HEK293 (cell line): ENCODE data around the gene TTC34.

Source experiments
- CTCF ChIA-PET: fragments of 350-600 bp; formaldehyde crosslinking; extraction: SDS; loops from one replicate; lab custom pipeline; 2021; ENCODE audit warnings: antibody characterized with exemption; lab: Yijun Ruan, JAX
- POLR2A ChIA-PET: fragments of 300-600 bp; formaldehyde crosslinking; extraction: SDS; loops from one replicate; lab custom pipeline; 2020; ENCODE audit warnings: antibody characterized with exemption, inconsistent platforms; lab: Yijun Ruan, JAX
- H3K27ac ChIP-seq: fragments of 200-500 bp; sonication (Bioruptor generic); 2 replicates; pipeline ENCODE4 v1.5.1; 2014; ENCODE audit warnings: low read depth, low read length, control low read depth, inconsistent platforms; ENCODE audit errors: extremely low read depth
- H3K36me3 ChIP-seq, 2 experiments: fragments of 200-500 bp in 1 of 2; sonication (Bioruptor generic) in 1 of 2; 1 replicate in 1 of 2; 2 replicates in 1 of 2; pipeline ENCODE4 v1.5.1; 2014 to 2017; ENCODE audit warnings: inconsistent platforms in 2 of 2, low read length in 2 of 2; ENCODE audit not compliant: control insufficient read depth in 2 of 2, insufficient read depth in 1 of 2
- H3K4me1 ChIP-seq: fragments of 200-500 bp; sonication (Bioruptor generic); 2 replicates; pipeline ENCODE4 v1.5.1; 2014; ENCODE audit warnings: mild to moderate bottlenecking, low read length, inconsistent platforms; ENCODE audit not compliant: control insufficient read depth, insufficient read depth
- H3K4me3 ChIP-seq: 2 replicates; pipeline ENCODE4 v1.5.1; 2011; ENCODE audit warnings: low read depth, mild to moderate bottlenecking, control low read depth, low read length, moderate library complexity
- H3K9me3 ChIP-seq: fragments of 200-500 bp; sonication (Bioruptor generic); 2 replicates; pipeline ENCODE4 v1.5.1; 2014; ENCODE audit warnings: low read depth, low read length, inconsistent platforms; ENCODE audit not compliant: control insufficient read depth, insufficient read depth
- ELK4 ChIP-seq: IDR thresholded peaks from 2 replicates; pipeline ENCODE4 v1.6.1; 2011; ENCODE audit warnings: mild to moderate bottlenecking, low read depth, low read length, borderline replicate concordance
- HOXC10 ChIP-seq: sonication (generic); formaldehyde crosslinking; IDR thresholded peaks from 2 replicates; pipeline ENCODE4 v1.8.1; 2023; ENCODE audit warnings: mild to moderate bottlenecking, missing genetic modification reagents
- HOXD13 ChIP-seq: sonication (generic); formaldehyde crosslinking; IDR thresholded peaks from 2 replicates; pipeline ENCODE4 v1.8.0; 2022; ENCODE audit warnings: missing genetic modification reagents, borderline replicate concordance
- KLF1 ChIP-seq: fragments of 450-650 bp; formaldehyde crosslinking; IDR thresholded peaks from 2 replicates; pipeline ENCODE4 v1.5.1; 2016; ENCODE audit warnings: missing biosample characterization, missing genetic modification characterization
- MEIS1 ChIP-seq: sonication (generic); formaldehyde crosslinking; IDR thresholded peaks from 2 replicates; pipeline ENCODE4 v1.8.1; 2022; ENCODE audit warnings: missing genetic modification reagents, mild to moderate bottlenecking, borderline replicate concordance
- RBAK ChIP-seq: fragments of 450-650 bp; formaldehyde crosslinking; IDR thresholded peaks from 2 replicates; pipeline ENCODE4 v1.5.1; 2016; ENCODE audit warnings: missing biosample characterization, missing genetic modification characterization
- WT1 ChIP-seq: fragments of 450-650 bp; formaldehyde crosslinking; IDR thresholded peaks from 2 replicates; pipeline ENCODE4 v1.5.1; 2016; ENCODE audit warnings: missing biosample characterization, missing genetic modification characterization
- ZBTB21 ChIP-seq: fragments of 450-650 bp; formaldehyde crosslinking; IDR thresholded peaks from 2 replicates; pipeline ENCODE4 v1.5.1; 2017; ENCODE audit warnings: missing biosample characterization, missing genetic modification characterization
- ZFP41 ChIP-seq: fragments of 450-650 bp; formaldehyde crosslinking; IDR thresholded peaks from 2 replicates; pipeline ENCODE4 v1.5.1; 2016; ENCODE audit warnings: missing biosample characterization, missing genetic modification characterization, borderline replicate concordance
- ZNF140 ChIP-seq: fragments of 450-650 bp; formaldehyde crosslinking; IDR thresholded peaks from 2 replicates; pipeline ENCODE4 v1.5.1; 2016; ENCODE audit warnings: missing biosample characterization, missing genetic modification characterization
- ZNF169 ChIP-seq: fragments of 450-650 bp; formaldehyde crosslinking; IDR thresholded peaks from 2 replicates; pipeline ENCODE4 v1.5.1; 2016; ENCODE audit warnings: missing biosample characterization, missing genetic modification characterization
- ZNF175 ChIP-seq: fragments of 450-650 bp; formaldehyde crosslinking; IDR thresholded peaks from 2 replicates; pipeline ENCODE4 v1.5.1; 2016; ENCODE audit warnings: missing biosample characterization, missing genetic modification characterization
- ZNF19 ChIP-seq: fragments of 450-650 bp; formaldehyde crosslinking; IDR thresholded peaks from 2 replicates; pipeline ENCODE4; 2016; ENCODE audit warnings: missing biosample characterization, missing genetic modification characterization, low read depth
- ZNF2 ChIP-seq: fragments of 450-650 bp; formaldehyde crosslinking; IDR thresholded peaks from 2 replicates; pipeline ENCODE4 v1.5.1; 2016; ENCODE audit warnings: missing biosample characterization, missing genetic modification characterization
- ZNF23 ChIP-seq: fragments of 450-650 bp; formaldehyde crosslinking; IDR thresholded peaks from 2 replicates; pipeline ENCODE4 v1.5.1; 2016; ENCODE audit warnings: missing biosample characterization, missing genetic modification characterization, borderline replicate concordance
- ZNF324 ChIP-seq: fragments of 450-650 bp; formaldehyde crosslinking; IDR thresholded peaks from 2 replicates; pipeline ENCODE4 v1.5.1; 2016; ENCODE audit warnings: missing biosample characterization, missing genetic modification characterization
- ZNF391 ChIP-seq: fragments of 450-650 bp; formaldehyde crosslinking; IDR thresholded peaks from 2 replicates; pipeline ENCODE4 v1.5.1; 2016; ENCODE audit warnings: low read depth, missing biosample characterization, missing genetic modification characterization, borderline replicate concordance
- ZNF394 ChIP-seq: fragments of 450-650 bp; formaldehyde crosslinking; IDR thresholded peaks from 2 replicates; pipeline ENCODE4 v1.5.1; 2016; ENCODE audit warnings: missing biosample characterization, missing genetic modification characterization, mild to moderate bottlenecking, moderate library complexity, borderline replicate concordance
- ZNF433 ChIP-seq: fragments of 450-650 bp; formaldehyde crosslinking; IDR thresholded peaks from 2 replicates; pipeline ENCODE4 v1.5.1; 2016; ENCODE audit warnings: missing biosample characterization, missing genetic modification characterization, low read depth
- ZNF473 ChIP-seq: fragments of 450-650 bp; formaldehyde crosslinking; IDR thresholded peaks from 2 replicates; pipeline ENCODE4 v1.5.1; 2017; ENCODE audit warnings: missing biosample characterization, missing genetic modification characterization
- ZNF529 ChIP-seq: fragments of 450-650 bp; formaldehyde crosslinking; IDR thresholded peaks from 2 replicates; pipeline ENCODE4 v1.5.1; 2017; ENCODE audit warnings: missing genetic modification characterization, missing biosample characterization; ENCODE audit not compliant: insufficient replicate concordance
- ZNF654 ChIP-seq: fragments of 450-650 bp; formaldehyde crosslinking; IDR thresholded peaks from 2 replicates; pipeline ENCODE4 v1.5.1; 2016; ENCODE audit warnings: low read depth, missing biosample characterization, missing genetic modification characterization
- ZNF660 ChIP-seq: fragments of 450-650 bp; IDR thresholded peaks from 2 replicates; pipeline ENCODE4 v1.5.1; 2018; ENCODE audit warnings: missing biosample characterization, mild to moderate bottlenecking, missing genetic modification characterization
- ZNF664 ChIP-seq: fragments of 450-650 bp; formaldehyde crosslinking; IDR thresholded peaks from 2 replicates; pipeline ENCODE4 v1.5.1; 2016; ENCODE audit warnings: missing biosample characterization, missing genetic modification characterization
- ZNF670 ChIP-seq: fragments of 450-650 bp; formaldehyde crosslinking; IDR thresholded peaks from 2 replicates; pipeline ENCODE4 v1.5.1; 2016; ENCODE audit warnings: missing biosample characterization, missing genetic modification characterization, low read depth
- ZNF677 ChIP-seq: fragments of 450-650 bp; IDR thresholded peaks from 2 replicates; pipeline ENCODE4 v1.5.0; 2018; ENCODE audit warnings: missing biosample characterization, mild to moderate bottlenecking, missing genetic modification characterization, moderate library complexity
- ZNF704 ChIP-seq: fragments of 450-650 bp; formaldehyde crosslinking; IDR thresholded peaks from 2 replicates; pipeline ENCODE4 v1.5.1; 2016; ENCODE audit warnings: missing biosample characterization, missing genetic modification characterization
- ZNF747 ChIP-seq: fragments of 450-650 bp; formaldehyde crosslinking; IDR thresholded peaks from 2 replicates; pipeline ENCODE4 v1.5.1; 2016; ENCODE audit warnings: missing biosample characterization, missing genetic modification characterization
- ZSCAN23 ChIP-seq: fragments of 450-650 bp; formaldehyde crosslinking; IDR thresholded peaks from 2 replicates; pipeline ENCODE4 v1.5.1; 2016; ENCODE audit warnings: missing biosample characterization, missing genetic modification characterization
- TF ChIP-seq, protein P1 (sequence below): fragments of 450-650 bp; formaldehyde crosslinking; IDR thresholded peaks from 2 replicates; pipeline ENCODE4 v1.5.1; 2016; ENCODE audit warnings: missing biosample characterization, missing genetic modification characterization, low read depth

The TTC34 gene

DNA sequence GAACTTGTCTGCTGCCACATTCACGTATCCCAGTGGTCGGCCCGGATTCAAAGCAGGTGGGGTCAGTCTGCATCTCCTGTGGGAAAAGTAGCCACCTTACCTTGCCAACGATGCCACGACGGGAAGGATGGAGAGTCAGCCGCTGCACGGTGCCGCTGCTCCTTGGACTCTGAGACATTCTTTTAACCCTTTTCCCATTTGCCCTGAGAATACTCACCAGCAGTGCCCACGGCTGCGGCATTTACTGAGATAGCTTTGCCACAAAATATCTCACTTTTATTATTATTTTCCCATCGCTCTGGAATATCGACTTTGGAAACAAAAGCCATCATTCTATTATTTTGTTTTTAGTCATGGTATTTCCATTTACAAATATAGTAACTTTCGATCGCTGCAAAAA lies 15.3 kb upstream of the TTC34 start (continued):
- TF ChIP-seq ZNF677 = no peak
- TF ChIP-seq KLF1 (tag by site-specific recombination) = no peak
- TF ChIP-seq ZNF23 (tag by site-specific recombination) = no peak

DNA sequence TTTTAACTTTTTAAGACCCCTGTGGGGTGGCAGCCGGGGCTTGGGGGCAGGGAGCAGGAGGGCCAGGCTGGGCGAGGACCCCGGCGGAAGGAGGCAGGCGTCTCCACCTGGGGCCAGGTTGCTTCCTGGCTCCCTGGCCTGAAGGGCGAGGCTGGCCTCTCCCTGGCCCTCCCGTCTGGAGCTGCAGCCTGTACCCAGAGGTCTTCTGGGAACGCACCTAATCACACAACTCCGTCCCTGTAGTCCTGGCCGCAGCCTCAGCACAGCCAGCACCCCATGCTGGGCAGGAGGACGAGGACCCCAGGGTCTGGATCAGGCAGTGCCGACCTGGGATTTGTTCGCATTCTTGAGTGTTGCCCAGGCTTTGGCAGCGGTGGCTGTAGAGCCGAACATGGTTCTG lies 14.1 kb upstream of the TTC34 start:
- no peak overlapping the region for H3K27ac ChIP-seq
- no peak overlapping the region for H3K4me3 ChIP-seq
- no peaks in the 10 kb centered on the region for H3K4me1 ChIP-seq
- ChIA-PET POLR2A (no interaction called here), CTCF (interaction anchor here (0.6 to 1.5 kb wide), 5 partner anchors 9 to 767 kb away, joined by 3 to 4 read pairs (median 3); no protein-coding TSS in a partner anchor)
- TF ChIP-seq ZNF19 (tag by site-specific recombination) (no peak), MEIS1 (no peak), ZBTB21 (no peak), ZNF140 (tag by site-specific recombination) (no peak), ZNF2 (no peak), ZNF660 (tag by site-specific recombination) (no peak), ZNF324 (tag by site-specific recombination) (no peak), ZSCAN23 (tag by site-specific recombination) (no peak), ZNF391 (tag by site-specific recombination) (no peak), ZFP41 (no peak), ZNF670 (tag by site-specific recombination) (no peak), ZNF169 (no peak), ZNF704 (no peak), ZNF747 (tag by site-specific recombination) (no peak), ZNF529 (tag by site-specific recombination) (no peak), ZNF394 (no peak), ZNF664 (no peak), HOXD13 (no peak), RBAK (no peak)
- TF ChIP-seq, protein P1, sequence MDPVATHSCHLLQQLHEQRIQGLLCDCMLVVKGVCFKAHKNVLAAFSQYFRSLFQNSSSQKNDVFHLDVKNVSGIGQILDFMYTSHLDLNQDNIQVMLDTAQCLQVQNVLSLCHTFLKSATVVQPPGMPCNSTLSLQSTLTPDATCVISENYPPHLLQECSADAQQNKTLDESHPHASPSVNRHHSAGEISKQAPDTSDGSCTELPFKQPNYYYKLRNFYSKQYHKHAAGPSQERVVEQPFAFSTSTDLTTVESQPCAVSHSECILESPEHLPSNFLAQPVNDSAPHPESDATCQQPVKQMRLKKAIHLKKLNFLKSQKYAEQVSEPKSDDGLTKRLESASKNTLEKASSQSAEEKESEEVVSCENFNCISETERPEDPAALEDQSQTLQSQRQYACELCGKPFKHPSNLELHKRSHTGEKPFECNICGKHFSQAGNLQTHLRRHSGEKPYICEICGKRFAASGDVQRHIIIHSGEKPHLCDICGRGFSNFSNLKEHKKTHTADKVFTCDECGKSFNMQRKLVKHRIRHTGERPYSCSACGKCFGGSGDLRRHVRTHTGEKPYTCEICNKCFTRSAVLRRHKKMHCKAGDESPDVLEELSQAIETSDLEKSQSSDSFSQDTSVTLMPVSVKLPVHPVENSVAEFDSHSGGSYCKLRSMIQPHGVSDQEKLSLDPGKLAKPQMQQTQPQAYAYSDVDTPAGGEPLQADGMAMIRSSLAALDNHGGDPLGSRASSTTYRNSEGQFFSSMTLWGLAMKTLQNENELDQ (tag by site-specific recombination) = no peak
- no peaks in the 10 kb centered on the region for H3K9me3 ChIP-seq
- H3K36me3 ChIP-seq = no peaks in the 10 kb centered on the region

GRCh38 chr1:2814511-2815075 lies 13.1 kb upstream of the TTC34 start:
- POLR2A ChIA-PET = no interaction called here
- TF ChIP-seq ZNF473 (tag by site-specific recombination) (no peak), HOXC10 (no peak), ZNF654 (tag by site-specific recombination) (no peak), ZNF175 (no peak), ZNF433 (tag by site-specific recombination) (no peak), ELK4 (no peak), WT1 (tag by site-specific recombination) (no peak)
- TF ChIP-seq, protein P1 (tag by site-specific recombination) = no peak
- TF ChIP-seq, all 188 proteins: peak for 0
- Histone ChIP-seq H3K4me1 (no peaks in the 10 kb centered on the region), H3K36me3 (no peaks in the 10 kb centered on the region), H3K4me3 (no peak overlapping the region), H3K27ac (no peak overlapping the region), H3K9me3 (no peaks in the 10 kb centered on the region)
- CTCF ChIA-PET = interaction anchor here (0.6 to 3.1 kb wide), 3 partner anchors 8 to 471 kb away, joined by 3 to 11 read pairs (median 4); no protein-coding TSS in a partner anchor
